Measurements from ENCODE around the gene CYP46A1.
"Not testable (repeated sequence)": the region's sequence is repeated elsewhere in the genome, so short reads cannot be mapped to it uniquely, and the experiment has no call there.

DNA sequence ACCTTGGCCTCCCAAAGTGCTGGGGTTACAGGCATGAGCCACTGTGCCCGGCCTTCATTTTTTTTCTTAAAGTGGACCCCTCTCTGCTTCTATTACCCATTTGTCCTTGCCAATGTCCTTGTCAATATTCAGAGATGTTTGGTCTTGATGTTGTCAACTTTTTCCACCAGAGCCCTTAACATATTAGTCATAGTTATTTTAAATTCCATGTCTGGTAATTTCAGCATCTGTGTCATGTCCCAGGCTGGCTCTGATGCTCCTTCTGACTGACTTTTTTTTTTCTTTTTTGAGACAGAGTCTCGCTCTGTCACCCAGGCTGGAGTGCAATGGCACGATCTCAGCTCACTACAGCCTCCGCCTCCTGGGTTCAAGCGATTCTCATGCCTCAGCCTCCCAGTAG lies 41.3 kb upstream of the CYP46A1 start:
- not testable (repeated sequence) for TF ChIP-seq REST (IDR thresholded peaks at IDR 0.05; ENCODE audit: insufficient read depth in 1 of 2, low read depth in 2 of 2, low read length in 1 of 2); CTCF (IDR thresholded peaks at IDR 0.05)

Measured in Panc1 (cell line).